Mesothelial cell of epicardium (in vitro differentiated cells): Measurements from ENCODE around the gene COPB2. TPM values are rescaled to one million over a fixed set of nuclear protein-coding genes. Genes with fewer than 3 reads are reported as not detected.

Experiments
- DNase-seq, 2 experiments: peaks; one replicate each; pipeline ENCODE4 v3.0.0; 2021; ENCODE audit warnings: low spot score in 2 of 2; ENCODE audit not compliant: unreplicated experiment in 2 of 2
- H3K27ac Mint-ChIP-seq: 2 replicates; pipeline ENCODE4 v1.8.0; 2021; ENCODE audit warnings: mixed read lengths
- H3K27me3 Mint-ChIP-seq: 2 replicates; pipeline ENCODE4 v1.8.0; 2021; ENCODE audit warnings: low read depth, mixed read lengths
- H3K36me3 Mint-ChIP-seq: 2 replicates; pipeline ENCODE4 v1.8.0; 2021; ENCODE audit warnings: mixed read lengths
- H3K4me1 Mint-ChIP-seq: 2 replicates; pipeline ENCODE4 v1.8.0; 2021; ENCODE audit warnings: mixed read lengths
- H3K4me3 Mint-ChIP-seq: 2 replicates; pipeline ENCODE4 v1.8.0; 2021; ENCODE audit warnings: mild to moderate bottlenecking, moderate library complexity, mixed read lengths
- H3K9me3 Mint-ChIP-seq: 2 replicates; pipeline ENCODE4 v1.8.0; 2021; ENCODE audit warnings: mixed read lengths
- CTCF ChIP-seq: fragments of 200-600 bp; sonication (generic); IDR thresholded peaks from one replicate; pipeline ENCODE4 v1.5.0; 2021; ENCODE audit warnings: antibody characterized with exemption; ENCODE audit not compliant: unreplicated experiment
- total RNA-seq: library from RNA; stranded (reverse); gene quantifications from 3 replicates; pipeline ENCODE4 v1.2.1, GENCODE V29; 2021

Gene COPB2
- total RNA-seq, 1 donor from 2014 or later = 130 TPM

- H3K36me3 Mint-ChIP-seq = no peaks in the 10 kb centered on the region
- peaks cover 85% of the 10 kb centered on the region for H3K27me3 Mint-ChIP-seq
- H3K9me3 Mint-ChIP-seq = no peaks in the 10 kb centered on the region
- peaks cover 2% of the 10 kb centered on the region for H3K4me1 Mint-ChIP-seq
- no peak for DNase-seq
- H3K27ac Mint-ChIP-seq = no peak overlapping the region
- TF ChIP-seq CTCF = no peak
- no peak overlapping the region for H3K4me3 Mint-ChIP-seq
These were observed 63.3 kb downstream of the COPB2 start for GRCh38 chr3:139326131-139326530.

- Mint-ChIP-seq H3K27me3 (peaks cover 83% of the 10 kb centered on the region), H3K9me3 (no peaks in the 10 kb centered on the region), H3K27ac (no peak overlapping the region)
These were observed 63.9 kb downstream of the COPB2 start for GRCh38 chr3:139325551-139325950.

GRCh38 chr3:139324456-139324855 is 65.0 kb downstream of the COPB2 start:
- DNase-seq = no peak
- Mint-ChIP-seq H3K4me3 (no peak overlapping the region), H3K27ac (no peak overlapping the region), H3K4me1 (peaks cover 2% of the 10 kb centered on the region), H3K27me3 (peaks cover 83% of the 10 kb centered on the region), H3K9me3 (no peaks in the 10 kb centered on the region), H3K36me3 (no peaks in the 10 kb centered on the region)
- TF ChIP-seq CTCF = no peak

More at GRCh38 chr3:139325551-139325950, 63.9 kb downstream of the COPB2 start:
- Mint-ChIP-seq H3K36me3 (no peaks in the 10 kb centered on the region), H3K4me3 (no peak overlapping the region), H3K4me1 (peaks cover 2% of the 10 kb centered on the region)
- no peak for TF ChIP-seq CTCF
- no peak for DNase-seq

GRCh38 chr3:139323146-139323545 is 66.3 kb downstream of the COPB2 start:
- no peak for TF ChIP-seq CTCF
- no peak for DNase-seq
- H3K9me3 Mint-ChIP-seq = no peaks in the 10 kb centered on the region
- no peaks in the 10 kb centered on the region for H3K36me3 Mint-ChIP-seq
- peaks cover 79% of the 10 kb centered on the region for H3K27me3 Mint-ChIP-seq
- no peak overlapping the region for H3K27ac Mint-ChIP-seq
- H3K4me1 Mint-ChIP-seq = peaks cover 5% of the 10 kb centered on the region
- H3K4me3 Mint-ChIP-seq = no peak overlapping the region

GRCh38 chr3:139322346-139322745 is 67.1 kb downstream of the COPB2 start:
- H3K27ac Mint-ChIP-seq = no peak overlapping the region
- H3K4me3 Mint-ChIP-seq = no peak overlapping the region
- no peaks in the 10 kb centered on the region for H3K9me3 Mint-ChIP-seq
- DNase-seq = no peak
- H3K36me3 Mint-ChIP-seq = no peaks in the 10 kb centered on the region
- peaks cover 75% of the 10 kb centered on the region for H3K27me3 Mint-ChIP-seq
- no peak for TF ChIP-seq CTCF
- H3K4me1 Mint-ChIP-seq = peaks cover 11% of the 10 kb centered on the region
